ENCODE measurements around the gene MSANTD7.

The MSANTD7 gene

GRCh38 chr10:14873090-14873760, 35.1 kb downstream of the MSANTD7 start:
- in situ Hi-C loops (cut with HindIII; ENCODE audit: low sequenced_read_pairs): no loop called here
- DNase-seq (ENCODE audit: low read depth, low spot score): peak; percentile 51
- TF ChIP-seq, protein P1, sequence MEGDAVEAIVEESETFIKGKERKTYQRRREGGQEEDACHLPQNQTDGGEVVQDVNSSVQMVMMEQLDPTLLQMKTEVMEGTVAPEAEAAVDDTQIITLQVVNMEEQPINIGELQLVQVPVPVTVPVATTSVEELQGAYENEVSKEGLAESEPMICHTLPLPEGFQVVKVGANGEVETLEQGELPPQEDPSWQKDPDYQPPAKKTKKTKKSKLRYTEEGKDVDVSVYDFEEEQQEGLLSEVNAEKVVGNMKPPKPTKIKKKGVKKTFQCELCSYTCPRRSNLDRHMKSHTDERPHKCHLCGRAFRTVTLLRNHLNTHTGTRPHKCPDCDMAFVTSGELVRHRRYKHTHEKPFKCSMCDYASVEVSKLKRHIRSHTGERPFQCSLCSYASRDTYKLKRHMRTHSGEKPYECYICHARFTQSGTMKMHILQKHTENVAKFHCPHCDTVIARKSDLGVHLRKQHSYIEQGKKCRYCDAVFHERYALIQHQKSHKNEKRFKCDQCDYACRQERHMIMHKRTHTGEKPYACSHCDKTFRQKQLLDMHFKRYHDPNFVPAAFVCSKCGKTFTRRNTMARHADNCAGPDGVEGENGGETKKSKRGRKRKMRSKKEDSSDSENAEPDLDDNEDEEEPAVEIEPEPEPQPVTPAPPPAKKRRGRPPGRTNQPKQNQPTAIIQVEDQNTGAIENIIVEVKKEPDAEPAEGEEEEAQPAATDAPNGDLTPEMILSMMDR (IDR thresholded peaks at IDR 0.05; ENCODE audit: low read depth, low read length): no peak
- no peak overlapping the region for H3K4me3 ChIP-seq (ENCODE audit: low read depth, low read length)

- in situ Hi-C loops (cut with HindIII; ENCODE audit: low sequenced_read_pairs): no loop called here
- TF ChIP-seq, protein P1 (IDR thresholded peaks at IDR 0.05; ENCODE audit: low read depth, low read length): no peak
- no peak for DNase-seq (ENCODE audit: low read depth, low spot score)
- no peak overlapping the region for H3K4me3 ChIP-seq (ENCODE audit: low read depth, low read length)
Measured at GRCh38 chr10:14875941-14876340, 37.8 kb downstream of the MSANTD7 start.

DNA sequence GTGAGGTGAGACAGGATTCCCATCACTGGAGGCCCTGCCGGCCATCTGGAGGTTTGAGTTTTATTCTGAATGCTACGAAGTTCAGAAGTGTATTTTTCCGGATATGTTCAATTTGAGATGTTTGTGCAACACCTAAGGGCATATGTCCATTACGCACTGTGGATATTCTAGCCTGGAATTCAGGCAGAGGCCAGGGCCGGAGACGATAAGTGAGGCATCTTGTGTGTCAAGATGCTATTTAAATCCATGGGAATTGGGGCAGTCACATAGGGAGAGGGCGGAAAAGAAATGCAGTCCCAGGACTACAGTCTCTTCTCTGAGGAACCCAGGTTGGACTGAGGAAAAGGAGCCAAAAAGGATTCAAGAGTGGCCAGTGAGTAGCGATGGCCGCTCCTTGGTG, 38.7 kb downstream of the MSANTD7 start:
- no peak overlapping the region for H3K4me3 ChIP-seq (ENCODE audit: low read depth, low read length)
- DNase-seq (ENCODE audit: low read depth, low spot score): no peak
- TF ChIP-seq, protein P1 (IDR thresholded peaks at IDR 0.05; ENCODE audit: low read depth, low read length): no peak
- in situ Hi-C loops (cut with HindIII; ENCODE audit: low sequenced_read_pairs): no loop called here

DNA sequence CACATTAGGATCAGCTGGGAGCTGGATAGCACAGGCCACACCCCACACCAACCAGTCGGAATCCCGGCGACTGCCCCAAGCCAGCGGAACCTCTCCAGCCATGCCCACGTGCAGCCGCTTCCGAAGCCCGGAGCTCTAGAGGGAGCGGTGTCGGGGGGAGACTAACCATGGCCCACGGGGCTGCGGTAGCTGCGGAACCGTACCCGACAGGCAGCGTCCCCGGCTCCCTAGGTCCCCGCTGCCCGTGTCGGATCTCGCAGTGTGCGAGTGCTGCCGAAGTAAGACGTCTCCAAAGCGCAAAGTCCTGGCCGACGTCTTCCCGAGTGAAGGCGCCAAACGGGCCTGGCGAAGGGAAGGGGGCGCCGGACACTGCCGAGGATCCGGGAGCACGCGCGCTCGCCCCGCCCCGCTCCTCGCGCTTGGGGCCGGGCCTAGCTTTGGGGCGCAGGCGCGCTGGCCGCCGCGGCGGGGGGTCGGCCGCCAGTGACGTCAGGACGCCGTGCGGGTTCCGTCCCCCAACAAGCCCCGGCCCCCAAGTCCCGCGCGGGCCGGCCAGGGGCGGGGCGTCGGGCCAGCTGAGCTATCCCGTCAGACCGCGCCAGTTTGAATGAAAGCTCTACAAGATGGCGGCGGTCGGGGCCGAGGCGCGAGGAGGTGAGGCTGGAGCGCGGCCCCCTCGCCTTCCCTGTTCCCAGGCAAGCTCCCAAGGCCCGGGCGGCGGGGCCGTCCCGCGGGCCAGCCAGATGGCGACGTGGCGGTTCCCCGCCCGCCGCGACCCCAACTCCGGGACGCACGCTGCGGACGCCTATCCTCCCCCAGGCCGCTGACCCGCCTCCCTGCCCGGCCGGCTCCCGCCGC, 40.4 kb downstream of the MSANTD7 start, which contains the start of gene SUV39H2:
Gene SUV39H2, plus strand, starts transcription at position 601 of the 858 bp plus-strand sequence. Its CDS starts 23 bp downstream, at position 624.
- in situ Hi-C loops (cut with HindIII; ENCODE audit: low sequenced_read_pairs): no loop called here
- DNase-seq (ENCODE audit: low read depth, low spot score): peak; percentile 97
- peak within 1 kb of the TSS; percentile 93 for H3K4me3 ChIP-seq (ENCODE audit: low read depth, low read length)
- TF ChIP-seq, protein P1 (IDR thresholded peaks at IDR 0.05; ENCODE audit: low read depth, low read length): no peak

GRCh38 chr10:14879124-14879927, 41.2 kb downstream of the MSANTD7 start:
- no peak for DNase-seq (ENCODE audit: low read depth, low spot score)
- in situ Hi-C loops (cut with HindIII; ENCODE audit: low sequenced_read_pairs): no loop called here
- peak overlapping the region; percentile 64 for H3K4me3 ChIP-seq (ENCODE audit: low read depth, low read length)
- TF ChIP-seq, protein P1 (IDR thresholded peaks at IDR 0.05; ENCODE audit: low read depth, low read length): no peak

GRCh38 chr10:14879928-14880193, 41.8 kb downstream of the MSANTD7 start:
- in situ Hi-C loops (cut with HindIII; ENCODE audit: low sequenced_read_pairs): no loop called here
- H3K4me3 ChIP-seq (ENCODE audit: low read depth, low read length): peak overlapping the region; percentile 64
- TF ChIP-seq, protein P1 (IDR thresholded peaks at IDR 0.05; ENCODE audit: low read depth, low read length): no peak
- no peak for DNase-seq (ENCODE audit: low read depth, low spot score)

Data from astrocyte of the spinal cord (primary cell).